SK-N-SH (cell line): ENCODE data around the gene FNDC3B.

ENCODE experiments used
- CTCF ChIP-seq: fragments of 200-600 bp; sonication (generic); IDR thresholded peaks from 2 replicates; pipeline ENCODE4 v1.6.1; 2017; ENCODE audit warnings: antibody characterized with exemption, mild to moderate bottlenecking, moderate library complexity
- FOXM1 ChIP-seq: IDR thresholded peaks from 2 replicates; pipeline ENCODE4 v1.4.0; 2012; ENCODE audit warnings: low read depth, mild to moderate bottlenecking
- GABPA ChIP-seq: IDR thresholded peaks from 2 replicates; pipeline ENCODE4 v1.4.0; 2012; ENCODE audit warnings: low read depth, mild to moderate bottlenecking
- POLR2AphosphoS5 ChIP-seq: IDR thresholded peaks from 2 replicates; pipeline ENCODE4 v1.6.1; 2012; ENCODE audit warnings: low read depth, low read length
- REST ChIP-seq: IDR thresholded peaks from 2 replicates; pipeline ENCODE4 v1.6.1; 2012; ENCODE audit warnings: mild to moderate bottlenecking, low read depth, low read length, moderate library complexity
- TAF1 ChIP-seq: IDR thresholded peaks from 2 replicates; pipeline ENCODE4 v1.6.1; 2012; ENCODE audit warnings: low read depth, mild to moderate bottlenecking, low read length, moderate library complexity, borderline replicate concordance
- YY1 ChIP-seq: IDR thresholded peaks from 2 replicates; pipeline ENCODE4 v1.4.0; 2012; ENCODE audit warnings: low read depth, mild to moderate bottlenecking

- TF ChIP-seq CTCF (no peak), POLR2AphosphoS5 (peak; percentile 61; the same call in 1 of the 2 replicates), TAF1 (peak; percentile 91), GABPA (no peak), REST (peak; percentile 49), FOXM1 (no peak; the same call in 1 of the 2 replicates), YY1 (peak; percentile 92)
These were observed at the start of gene FNDC3B for GRCh38 chr3:172039436-172040077.
